NOMO-1 (cell line): Measurements from ENCODE around the gene ARMC8.

Source experiments
- DNase-seq, 2 experiments: peaks; one replicate each; lab custom pipeline; 2025; ENCODE audit not compliant: unreplicated experiment in 2 of 2; lab: John Stamatoyannopoulos, UW

Gene ARMC8

GRCh38 chr3:138242466-138242865, 55.4 kb downstream of the ARMC8 start:
- no peak for DNase-seq

GRCh38 chr3:138245026-138245425, 57.9 kb downstream of the ARMC8 start:
- no peak for DNase-seq

GRCh38 chr3:138249636-138250035, 62.5 kb downstream of the ARMC8 start:
- no peak for DNase-seq

GRCh38 chr3:138253609-138254008, 66.5 kb downstream of the ARMC8 start:
- no peak for DNase-seq

- no peak for DNase-seq
These were observed 67.1 kb downstream of the ARMC8 start for GRCh38 chr3:138254216-138254615.

GRCh38 chr3:138256022-138256421, 68.9 kb downstream of the ARMC8 start:
- no peak for DNase-seq

GRCh38 chr3:138257986-138258385, 70.9 kb downstream of the ARMC8 start:
- no peak for DNase-seq

- no peak for DNase-seq
These were observed 72.0 kb downstream of the ARMC8 start for GRCh38 chr3:138259126-138259525.

GRCh38 chr3:138260611-138261010, 73.5 kb downstream of the ARMC8 start:
- no peak for DNase-seq

GRCh38 chr3:138263104-138263503, 76.0 kb downstream of the ARMC8 start:
- DNase-seq, result no peak

GRCh38 chr3:138265745-138266144, 78.6 kb downstream of the ARMC8 start:
- DNase-seq, result no peak

GRCh38 chr3:138267083-138267482, 80.0 kb downstream of the ARMC8 start:
- no peak for DNase-seq

GRCh38 chr3:138270245-138270644, 83.1 kb downstream of the ARMC8 start:
- DNase-seq, result no peak

GRCh38 chr3:138271189-138271794, 84.2 kb downstream of the ARMC8 start:
- DNase-seq, result no peak

GRCh38 chr3:138281561-138281960, 94.5 kb downstream of the ARMC8 start:
- DNase-seq, result no peak

- DNase-seq, result no peak
These were observed 95.7 kb downstream of the ARMC8 start for GRCh38 chr3:138282836-138283235.

- DNase-seq, result no peak
These were observed 97.0 kb downstream of the ARMC8 start for GRCh38 chr3:138284079-138284478.

GRCh38 chr3:138284957-138285477, 97.9 kb downstream of the ARMC8 start:
- no peak for DNase-seq

GRCh38 chr3:138289260-138289659, 102.2 kb downstream of the ARMC8 start:
- no peak for DNase-seq

GRCh38 chr3:138289701-138290100, 102.6 kb downstream of the ARMC8 start:
- no peak for DNase-seq

- no peak for DNase-seq
These were observed 109.5 kb downstream of the ARMC8 start for GRCh38 chr3:138296639-138297038.

- DNase-seq, result no peak
These were observed 110.0 kb downstream of the ARMC8 start for GRCh38 chr3:138297059-138297607.

- DNase-seq, result no peak
These were observed 110.8 kb downstream of the ARMC8 start for GRCh38 chr3:138297876-138298275.
